HG02763 (cell line): Measurements from ENCODE around the gene C1orf21.

Experiments used
- ATAC-seq: cut with Tn5 transposase; IDR thresholded peaks from one replicate; pipeline ENCODE4 v1.9.1; 2021; ENCODE audit warnings: mild to moderate bottlenecking, moderate library complexity; ENCODE audit not compliant: unreplicated experiment

The C1orf21 gene

DNA sequence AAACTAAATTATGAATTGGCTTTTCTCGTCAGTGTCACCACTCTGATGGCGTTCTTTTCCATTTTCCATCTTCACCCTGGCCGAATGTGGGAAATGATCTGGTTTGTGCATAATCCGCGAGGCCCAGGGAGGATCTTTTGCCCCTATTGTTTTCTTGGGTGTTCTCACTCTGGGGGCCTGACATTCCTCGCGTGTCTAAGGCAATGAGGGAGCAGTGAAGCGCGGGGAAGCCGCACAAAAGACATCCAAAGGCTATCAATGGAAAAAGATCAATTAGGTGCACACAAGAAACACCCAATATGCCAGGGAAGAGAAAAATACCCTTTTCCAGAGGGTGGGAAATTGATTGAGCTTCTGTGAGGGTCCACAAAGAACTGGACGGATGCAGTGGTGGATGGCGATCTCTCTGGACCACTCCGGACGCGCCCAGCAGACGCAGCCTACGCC is 941 bp upstream of the C1orf21 start:
- no peak for ATAC-seq

DNA sequence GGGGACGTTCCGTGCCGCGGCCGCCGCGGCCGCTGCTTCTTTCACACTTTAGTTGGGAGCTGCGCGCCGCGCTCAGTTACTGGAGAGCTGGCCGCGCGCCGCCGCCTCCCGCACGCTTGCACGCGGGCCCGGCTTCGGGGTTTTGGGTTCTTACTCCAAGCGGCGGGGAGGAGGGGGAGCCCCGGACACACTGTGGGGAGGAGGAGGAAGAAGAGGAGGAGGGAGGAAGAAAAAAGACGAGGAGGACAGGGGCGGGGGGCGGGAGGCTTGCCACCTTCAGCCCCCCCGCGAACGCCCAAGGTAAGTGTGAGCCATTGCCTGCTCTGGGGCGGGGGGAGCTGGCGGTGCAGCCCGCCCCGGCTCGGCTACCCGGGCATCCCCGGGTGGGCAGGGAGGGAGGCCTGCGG is 243 bp downstream of the C1orf21 start:
- ATAC-seq = no peak

DNA sequence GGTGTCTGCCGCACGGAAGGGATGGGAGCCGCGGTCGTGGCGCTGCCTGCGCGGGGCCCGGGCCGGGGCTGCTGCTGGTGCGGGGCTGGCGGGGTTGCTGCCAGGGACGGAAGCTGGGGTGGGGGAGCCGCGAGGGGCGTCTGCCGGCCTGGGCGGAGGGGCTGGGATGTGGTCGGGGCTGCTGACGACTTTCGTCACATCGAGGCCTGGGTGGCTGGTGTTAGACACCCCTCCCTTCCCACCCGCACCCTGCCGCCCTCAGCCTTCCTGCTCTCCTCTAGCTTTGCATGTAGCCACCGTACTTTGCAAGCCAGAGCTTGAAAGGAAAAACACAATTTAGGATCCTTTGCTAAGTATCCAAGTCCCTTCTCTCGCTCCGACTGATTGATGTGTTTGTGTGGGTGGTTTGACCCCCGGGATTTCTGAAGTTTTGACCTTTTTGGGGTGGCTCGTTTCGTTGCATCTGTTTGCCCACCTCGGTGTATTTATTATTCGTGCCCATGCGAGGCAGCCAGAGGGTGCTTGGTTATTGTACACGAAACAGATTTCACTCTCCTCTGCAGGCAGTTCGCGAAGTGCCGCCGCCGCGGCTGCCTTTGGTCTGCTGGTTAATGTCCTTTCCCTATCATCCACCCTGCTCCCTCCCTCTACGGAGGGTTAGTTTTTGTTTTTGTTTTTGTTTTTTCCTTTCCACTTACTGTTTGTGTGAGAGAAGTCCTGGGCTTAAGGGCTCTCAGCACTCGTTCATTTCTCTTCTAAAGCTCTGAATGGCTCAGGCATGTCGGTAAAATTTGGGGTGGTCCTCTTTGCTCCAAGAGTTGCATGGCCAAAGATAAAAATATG is 868 bp downstream of the C1orf21 start:
- peak; percentile 25 for ATAC-seq

DNA sequence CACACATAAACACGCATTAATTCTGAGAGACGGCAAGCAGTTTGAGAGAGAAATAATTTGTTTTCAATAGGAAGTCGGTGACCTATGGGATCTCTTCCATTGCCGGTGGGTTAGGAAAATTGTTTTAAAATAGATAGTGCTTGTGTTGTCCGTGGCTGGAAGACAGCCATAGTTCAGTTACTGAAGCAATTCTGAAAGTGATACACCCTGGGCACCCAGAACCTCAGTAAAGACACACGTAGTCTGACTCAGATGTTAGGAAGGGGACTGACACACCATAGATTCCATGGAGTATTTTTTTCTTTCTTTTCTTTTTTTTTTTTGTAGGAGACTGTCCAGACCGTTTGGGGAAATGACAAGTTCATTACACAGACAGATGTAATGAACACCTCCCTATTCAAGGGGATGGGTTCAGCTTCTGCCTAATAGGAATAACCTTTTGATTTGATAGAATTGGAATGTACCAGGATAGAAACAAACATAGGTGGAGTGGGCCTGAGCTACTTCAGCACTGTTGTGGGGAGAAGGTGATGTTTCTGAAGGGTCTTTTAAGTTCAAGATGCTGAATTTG is 1.6 kb downstream of the C1orf21 start:
- no peak for ATAC-seq

DNA sequence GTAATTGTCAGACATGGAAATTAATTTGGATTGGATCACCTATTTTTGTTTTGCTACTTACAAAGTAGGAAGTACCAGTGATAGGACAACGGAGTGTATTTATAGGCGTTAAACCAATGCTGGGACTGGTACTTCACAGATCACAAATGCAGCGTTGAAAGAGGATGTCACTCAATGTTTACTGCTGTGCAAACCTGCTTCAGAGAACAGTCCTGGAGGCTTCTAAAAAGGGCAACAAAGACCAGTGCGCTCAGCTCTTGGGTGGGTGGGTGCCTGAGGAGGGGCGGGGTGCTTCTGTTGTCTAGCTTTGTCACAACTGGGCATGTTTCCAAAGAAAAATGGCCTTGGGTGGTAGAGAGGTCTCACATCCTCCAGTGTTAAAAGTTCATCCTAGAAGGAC is 2.1 kb downstream of the C1orf21 start:
- ATAC-seq = no peak

DNA sequence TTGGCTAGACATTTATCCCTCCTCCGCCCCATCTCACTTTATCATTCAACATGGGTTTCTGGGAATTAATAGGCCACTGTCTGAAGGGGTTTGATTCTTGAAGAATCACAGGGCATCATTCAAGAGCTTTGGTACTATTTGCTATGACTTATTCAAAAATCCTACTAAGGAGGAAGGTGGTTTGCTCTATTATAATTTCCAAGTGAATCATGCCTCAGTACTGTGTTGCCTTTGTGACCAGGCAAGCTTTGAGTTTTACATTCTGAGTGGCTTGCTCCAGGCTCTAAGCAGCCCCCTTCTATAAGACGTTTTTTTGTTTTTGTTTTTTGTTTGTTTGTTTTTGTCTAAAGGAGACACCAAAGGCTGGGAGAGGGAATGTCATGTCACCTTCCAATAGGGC is 2.6 kb downstream of the C1orf21 start:
- ATAC-seq = no peak

DNA sequence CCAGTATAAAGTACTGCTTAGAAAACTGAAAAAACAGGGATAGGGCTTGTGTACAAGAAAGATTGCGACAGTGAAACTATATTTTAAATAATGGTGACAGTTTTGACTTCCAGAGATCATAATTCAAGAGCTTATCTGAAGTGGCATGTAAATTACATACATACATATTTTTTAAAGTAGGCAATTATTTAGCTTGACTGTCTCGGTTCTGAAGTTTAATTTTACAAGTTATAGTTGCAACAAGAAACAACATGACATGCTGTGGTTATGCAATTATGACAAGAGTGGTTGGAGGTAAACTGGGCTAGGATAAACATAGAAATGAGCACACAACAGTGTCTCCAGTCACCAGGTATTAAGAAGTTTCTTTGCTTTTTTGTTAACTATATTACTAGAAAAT is 4.1 kb downstream of the C1orf21 start:
- ATAC-seq = no peak

DNA sequence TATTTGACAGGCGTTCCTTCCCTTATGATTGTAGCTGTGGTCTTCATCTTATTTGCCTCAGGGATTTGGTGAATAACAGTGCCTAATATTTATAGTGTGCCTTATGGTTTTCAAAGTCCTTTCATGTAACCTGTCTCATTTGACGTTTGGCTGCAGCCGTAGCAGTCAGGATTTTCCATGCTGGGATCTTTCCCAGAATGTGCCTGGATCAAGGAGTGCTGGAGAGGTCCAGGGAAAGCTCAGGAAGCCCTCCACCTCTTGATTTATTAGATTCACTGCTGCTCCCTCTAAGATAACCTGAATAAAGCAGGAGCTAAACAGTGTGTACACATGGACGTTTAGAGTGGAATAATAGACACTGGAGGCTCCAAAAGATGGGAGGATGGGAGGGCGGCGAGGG is 5.2 kb downstream of the C1orf21 start:
- no peak for ATAC-seq

DNA sequence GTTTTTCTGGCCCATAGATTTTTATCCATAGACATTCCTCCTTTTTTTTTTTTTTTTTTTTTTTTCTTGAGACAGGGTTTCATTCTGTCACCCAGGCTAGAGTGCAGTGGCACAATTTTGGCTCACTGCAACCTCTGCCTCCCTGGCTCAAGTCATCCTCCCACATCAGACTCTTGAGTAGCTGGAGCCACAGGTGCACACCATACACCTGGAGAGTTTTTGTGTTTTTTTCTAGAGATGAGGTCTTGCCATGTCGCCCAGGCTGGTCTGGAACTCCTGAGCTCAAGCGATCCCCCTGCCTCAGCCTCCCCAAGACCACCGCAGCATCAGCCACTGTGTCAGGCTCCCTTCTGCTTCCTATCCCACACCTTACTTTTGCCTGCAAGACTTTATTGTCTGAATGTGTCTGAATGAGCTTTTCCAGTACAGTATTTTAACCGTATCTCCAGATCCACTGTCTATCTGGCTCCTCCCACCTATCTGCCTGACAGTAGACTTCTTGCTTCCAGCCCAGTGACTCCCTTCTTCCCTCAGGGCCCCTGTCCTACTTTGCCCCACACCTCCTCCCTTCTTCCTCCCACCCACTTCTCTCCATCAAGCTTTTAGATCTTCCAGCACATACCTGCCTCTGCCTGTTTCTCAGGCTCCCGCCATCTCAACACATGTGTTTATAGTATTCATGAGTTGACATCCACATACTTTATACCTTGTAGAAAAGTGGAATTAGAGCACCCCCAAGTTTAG is 6.1 kb downstream of the C1orf21 start:
- no peak for ATAC-seq

DNA sequence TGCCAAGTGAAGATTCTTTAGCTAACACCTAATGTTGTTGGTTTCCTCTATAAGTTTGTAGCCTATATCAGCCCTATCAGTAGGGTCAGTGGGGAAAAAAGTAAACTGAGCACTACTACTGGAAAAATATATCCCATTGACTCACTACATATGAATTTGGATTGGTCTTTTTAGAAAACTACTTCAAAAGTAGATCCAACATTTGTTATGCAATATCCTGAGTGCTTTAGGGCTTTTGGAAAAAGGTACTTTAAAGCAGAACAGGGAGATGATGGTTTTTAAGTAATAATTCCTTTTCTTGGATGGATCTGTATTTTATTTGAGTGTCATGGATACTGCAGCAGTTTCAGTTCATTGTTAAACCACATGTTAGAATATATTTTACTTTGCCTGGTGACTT is 7.1 kb downstream of the C1orf21 start:
- ATAC-seq = no peak

DNA sequence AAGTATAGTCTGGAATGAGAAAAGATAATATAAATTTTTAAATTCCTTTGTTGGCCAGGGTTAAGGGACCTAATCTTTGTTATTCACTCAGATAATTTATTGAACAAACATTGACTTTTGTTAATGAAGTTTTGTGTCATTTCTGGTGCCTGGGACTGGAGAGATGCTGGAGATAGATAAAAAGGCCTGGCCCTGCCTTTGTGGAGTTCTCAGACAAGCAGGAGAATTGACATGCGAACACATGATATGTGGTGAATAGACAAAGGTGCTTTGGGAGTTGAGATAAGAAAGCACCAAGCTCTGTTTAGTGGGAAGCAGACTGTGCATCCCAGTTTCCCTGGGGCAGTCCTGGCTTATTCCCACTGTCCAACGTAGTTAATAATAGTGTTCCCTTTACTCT is 8.5 kb downstream of the C1orf21 start:
- no peak for ATAC-seq

DNA sequence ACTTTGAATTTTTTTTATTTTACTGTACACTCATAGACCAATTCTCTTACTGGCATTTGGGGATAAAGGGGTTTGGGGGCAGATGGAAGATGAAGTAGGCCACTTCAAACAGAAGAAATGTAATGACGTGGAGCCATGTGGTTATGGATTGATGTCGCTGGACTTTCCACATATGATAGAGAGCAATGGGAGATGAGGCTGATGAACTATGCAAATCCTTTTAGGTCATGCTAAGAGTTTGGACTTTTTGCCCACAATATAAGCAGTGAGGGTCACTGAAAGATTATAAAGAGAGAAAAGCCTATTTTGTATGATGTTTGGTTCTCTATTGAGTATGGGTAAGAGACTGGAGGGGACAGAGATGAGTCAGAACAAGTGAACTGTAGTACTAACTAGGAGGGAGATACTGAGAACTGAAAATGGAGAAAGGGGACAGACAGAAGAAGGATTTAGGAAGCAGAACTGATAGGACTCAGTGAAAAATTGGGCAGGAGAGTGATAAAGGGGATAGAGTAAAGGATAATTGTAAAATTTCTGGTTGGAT is 9.2 kb downstream of the C1orf21 start:
- no peak for ATAC-seq

DNA sequence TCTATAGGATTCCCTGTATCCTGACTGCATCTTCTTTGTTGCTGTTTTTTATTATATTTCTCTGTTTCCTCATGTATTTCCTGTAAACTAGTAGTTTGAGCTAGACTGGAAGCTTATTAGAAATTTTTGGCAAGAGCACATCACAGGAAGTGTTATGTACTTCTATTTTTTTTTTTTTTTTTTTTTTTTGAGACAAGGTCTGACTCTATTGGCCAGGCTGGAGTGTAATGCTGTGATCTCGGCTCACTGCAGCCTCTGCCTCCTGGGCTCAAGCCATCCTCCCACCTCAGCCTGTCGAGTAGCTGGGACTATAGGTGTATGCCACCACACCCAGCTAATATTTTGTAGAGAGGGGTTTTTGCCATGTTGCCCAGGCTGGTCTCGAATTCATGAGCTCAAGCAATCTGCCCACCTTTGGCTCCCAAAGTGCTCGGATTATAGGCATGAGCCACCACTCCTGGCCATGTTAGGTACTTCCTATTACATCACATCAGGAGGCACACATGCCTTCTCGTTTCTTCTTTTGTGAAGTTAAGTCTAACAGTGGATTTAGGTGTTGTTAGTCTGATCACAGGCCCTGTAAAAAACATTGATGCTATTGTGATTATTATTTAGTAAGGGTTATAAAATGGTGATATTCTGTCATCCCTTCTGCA is 12.5 kb downstream of the C1orf21 start:
- ATAC-seq = no peak

DNA sequence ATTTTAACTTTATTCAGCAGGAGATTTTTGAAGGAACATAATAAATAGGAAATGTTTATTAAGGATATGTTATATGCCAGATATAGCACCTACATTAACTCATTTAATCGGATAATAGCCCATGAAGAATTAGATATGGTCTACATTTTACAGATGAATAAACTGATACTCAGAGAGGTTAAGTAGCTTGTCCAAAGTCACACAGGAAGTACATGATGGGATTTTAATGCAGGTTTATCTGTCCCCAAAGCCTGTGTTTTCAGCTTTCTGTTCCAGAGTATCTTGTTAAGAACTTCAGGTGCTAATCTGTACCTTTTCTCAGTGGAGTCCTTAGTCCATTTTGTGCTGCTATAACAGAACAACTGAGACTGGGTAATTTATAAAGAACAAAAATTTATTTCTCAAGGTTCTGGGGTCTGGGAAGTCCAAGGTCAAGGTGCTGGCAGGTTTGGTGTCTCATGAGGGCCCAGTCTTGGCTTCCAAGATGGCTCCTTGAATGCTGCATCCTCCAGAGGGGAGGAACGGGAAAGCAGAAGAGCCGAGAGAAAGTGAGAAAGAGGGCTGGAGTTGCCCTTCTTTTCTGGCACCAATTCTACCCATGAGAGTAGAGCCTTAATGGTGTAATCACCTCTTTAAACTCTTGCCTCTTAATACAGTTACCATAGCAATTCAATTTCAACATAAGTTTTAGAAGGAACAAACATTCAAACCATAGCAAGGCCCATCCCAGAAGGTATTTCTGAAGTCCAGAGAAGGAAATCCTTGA is 17.3 kb downstream of the C1orf21 start:
- ATAC-seq = no peak

DNA sequence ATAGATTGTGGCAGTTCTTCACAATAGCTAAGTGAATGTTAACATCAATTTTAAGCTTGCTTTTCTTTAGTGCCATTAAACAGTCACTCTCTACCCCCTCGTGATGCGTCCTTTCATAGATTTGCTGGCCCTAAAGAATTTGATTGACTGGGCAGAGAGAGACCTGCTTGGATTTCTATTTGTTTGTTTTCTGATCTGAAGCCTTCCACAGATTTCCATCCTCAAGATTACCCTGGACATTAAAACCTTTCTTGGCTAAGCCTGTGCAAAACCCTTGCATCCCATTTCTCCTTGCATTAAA is 17.8 kb downstream of the C1orf21 start:
- no peak for ATAC-seq

DNA sequence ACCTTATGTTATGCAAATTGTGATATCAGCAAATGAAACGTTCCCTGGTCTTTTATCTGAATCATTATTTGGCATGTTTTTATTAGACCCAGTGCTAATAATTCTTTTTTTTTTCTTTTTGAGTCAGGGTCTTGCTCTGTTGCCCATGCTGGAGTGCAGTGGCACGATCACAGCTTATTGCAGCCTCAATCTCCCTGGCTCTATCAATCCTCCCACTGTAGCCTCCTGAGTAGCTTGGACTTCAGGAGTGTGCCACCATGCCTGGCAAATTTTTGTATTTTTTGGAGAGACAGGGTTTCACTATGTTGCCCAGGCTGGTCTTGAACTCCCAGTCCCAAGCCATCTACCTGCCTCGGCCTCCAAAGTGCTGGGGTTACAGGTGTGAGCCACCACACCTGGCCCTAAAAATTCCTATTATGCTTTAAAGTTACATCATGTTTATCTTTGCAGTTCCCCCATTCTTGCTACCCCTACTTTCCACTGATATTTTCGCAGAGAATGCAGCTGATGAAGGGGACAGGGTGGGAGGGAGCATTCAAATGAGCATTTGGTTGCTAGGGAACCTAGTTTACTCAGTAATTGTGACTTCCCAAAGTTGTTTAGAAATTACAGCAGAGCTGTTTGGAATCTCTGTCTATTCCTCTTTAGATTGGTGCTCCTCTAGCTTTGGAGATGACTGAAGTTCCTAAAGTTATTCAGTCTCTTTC is 18.4 kb downstream of the C1orf21 start:
- ATAC-seq = no peak

DNA sequence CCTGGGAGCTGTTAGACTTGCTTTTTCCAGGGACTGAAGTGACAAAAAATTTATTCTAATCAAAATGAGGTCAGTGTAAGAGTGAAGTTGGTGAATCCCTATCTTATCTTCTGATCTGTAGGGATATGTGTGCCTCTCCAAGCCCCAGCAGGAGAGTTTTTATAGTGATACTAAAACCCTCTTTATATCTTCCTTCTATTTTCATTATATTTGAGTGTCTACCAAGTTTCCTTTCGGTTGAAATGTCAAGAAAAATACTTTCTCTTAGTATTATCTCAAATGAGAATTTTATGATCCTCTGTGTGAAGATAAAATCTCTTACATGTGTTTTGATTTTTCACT is 18.9 kb downstream of the C1orf21 start:
- ATAC-seq = no peak

DNA sequence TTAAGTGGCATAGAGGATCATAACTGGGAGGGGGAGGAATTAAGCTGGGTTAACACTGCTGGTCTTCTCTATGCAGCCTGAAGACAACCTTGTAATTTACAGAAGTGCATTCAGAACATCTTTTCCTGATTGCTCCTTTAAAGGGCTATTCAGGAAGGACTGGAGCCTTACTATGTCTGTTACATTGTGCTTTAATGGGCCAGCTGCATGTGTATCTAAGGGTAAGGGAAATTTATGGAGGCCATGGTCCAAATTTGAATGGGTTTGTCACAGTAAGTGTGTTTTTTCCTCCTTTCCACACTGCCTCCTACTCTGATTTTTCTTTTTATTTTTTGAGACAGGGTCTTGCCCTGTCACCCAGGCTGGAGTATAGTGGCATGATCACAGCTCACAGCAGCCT is 19.6 kb downstream of the C1orf21 start:
- ATAC-seq = no peak

DNA sequence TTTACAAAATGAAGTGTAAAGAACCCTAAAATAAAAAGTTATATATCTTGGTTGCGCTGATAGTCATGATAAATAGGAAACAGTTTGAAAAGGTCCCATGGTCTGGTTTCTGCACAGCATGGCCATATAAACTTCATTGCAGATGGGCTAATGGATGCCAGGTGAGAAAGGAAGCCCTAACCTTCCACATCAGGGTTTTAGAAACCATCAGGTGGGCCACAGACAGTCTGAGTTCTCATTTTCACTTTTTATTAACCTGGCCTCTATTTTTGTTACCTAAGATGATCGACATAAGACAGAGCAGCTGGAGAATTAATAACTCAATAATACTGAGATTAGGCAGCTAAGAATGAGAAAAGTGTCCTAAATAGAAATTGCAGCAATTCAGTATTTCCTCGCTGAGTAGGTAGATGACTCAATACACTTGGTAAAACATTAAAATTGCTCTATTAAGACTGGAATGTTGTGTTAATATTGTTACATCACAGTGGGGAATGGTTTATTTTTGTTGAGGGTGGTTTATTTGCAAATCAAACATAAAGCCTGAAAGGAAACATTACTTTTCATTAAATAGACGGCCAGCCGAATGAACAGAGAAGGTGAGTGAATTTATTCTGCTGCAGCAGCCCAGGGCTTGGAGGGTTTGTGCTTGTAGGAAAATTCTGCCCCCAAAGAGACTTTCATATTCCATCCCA is 21.1 kb downstream of the C1orf21 start:
- ATAC-seq = no peak

DNA sequence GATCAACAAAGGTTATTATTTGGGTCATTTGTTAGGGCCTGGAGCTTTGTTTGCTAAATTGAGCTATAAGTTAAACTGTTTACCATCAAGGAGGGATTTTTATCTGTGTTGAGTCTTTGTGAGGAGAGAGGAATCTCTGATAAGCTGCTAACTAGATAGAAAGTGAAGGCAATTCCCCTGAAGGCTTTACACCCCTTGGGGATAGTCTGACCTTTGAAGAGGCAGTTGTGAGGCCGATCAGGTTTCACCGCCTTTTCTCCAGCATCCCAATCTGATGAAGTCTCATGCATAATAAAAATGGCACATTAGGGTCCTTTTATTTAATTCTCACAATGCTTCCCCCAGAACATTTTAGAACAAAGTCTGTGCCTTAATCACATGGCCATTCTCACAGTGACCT is 21.8 kb downstream of the C1orf21 start:
- no peak for ATAC-seq
